ENCODE results near the gene MANBA. TPM values are rescaled to one million over a fixed set of nuclear protein-coding genes. Genes with fewer than 3 reads are reported as not detected.
A peak's percentile ranks its signal among the peaks of the same experiment; 100 is the strongest.

The MANBA gene
- total RNA-seq, 1 donor from 2014 or later, result 48.9 TPM

DNA sequence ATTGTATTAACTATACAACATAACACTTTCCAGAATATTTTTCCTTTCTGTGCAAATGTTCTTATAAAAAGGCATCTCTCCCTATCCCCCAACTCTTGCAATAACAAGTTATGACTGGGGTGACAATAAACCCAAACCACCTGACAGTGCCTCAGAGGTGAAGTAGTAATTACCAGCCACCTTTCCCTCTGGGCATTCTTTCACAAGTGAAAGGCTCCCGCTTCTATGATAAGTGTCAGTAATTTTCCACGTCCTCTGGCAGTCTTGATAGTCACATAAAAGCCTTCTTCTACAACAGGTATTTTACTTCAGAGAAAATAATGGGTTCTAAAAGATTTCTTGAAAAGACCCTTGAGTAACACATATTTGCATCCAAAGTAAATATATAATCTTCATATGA is 82.7 kb downstream of the MANBA start:
- peaks cover 8% of the 10 kb centered on the region for H3K36me3 Mint-ChIP-seq (ENCODE audit: insufficient read depth)
- DNase-seq (ENCODE audit: low spot score, unreplicated experiment), result no peak
- H3K9me3 Mint-ChIP-seq (ENCODE audit: low read depth), result no peaks in the 10 kb centered on the region
- peaks cover 24% of the 10 kb centered on the region for H3K4me1 Mint-ChIP-seq (ENCODE audit: low read depth)
- TF ChIP-seq, protein P1, sequence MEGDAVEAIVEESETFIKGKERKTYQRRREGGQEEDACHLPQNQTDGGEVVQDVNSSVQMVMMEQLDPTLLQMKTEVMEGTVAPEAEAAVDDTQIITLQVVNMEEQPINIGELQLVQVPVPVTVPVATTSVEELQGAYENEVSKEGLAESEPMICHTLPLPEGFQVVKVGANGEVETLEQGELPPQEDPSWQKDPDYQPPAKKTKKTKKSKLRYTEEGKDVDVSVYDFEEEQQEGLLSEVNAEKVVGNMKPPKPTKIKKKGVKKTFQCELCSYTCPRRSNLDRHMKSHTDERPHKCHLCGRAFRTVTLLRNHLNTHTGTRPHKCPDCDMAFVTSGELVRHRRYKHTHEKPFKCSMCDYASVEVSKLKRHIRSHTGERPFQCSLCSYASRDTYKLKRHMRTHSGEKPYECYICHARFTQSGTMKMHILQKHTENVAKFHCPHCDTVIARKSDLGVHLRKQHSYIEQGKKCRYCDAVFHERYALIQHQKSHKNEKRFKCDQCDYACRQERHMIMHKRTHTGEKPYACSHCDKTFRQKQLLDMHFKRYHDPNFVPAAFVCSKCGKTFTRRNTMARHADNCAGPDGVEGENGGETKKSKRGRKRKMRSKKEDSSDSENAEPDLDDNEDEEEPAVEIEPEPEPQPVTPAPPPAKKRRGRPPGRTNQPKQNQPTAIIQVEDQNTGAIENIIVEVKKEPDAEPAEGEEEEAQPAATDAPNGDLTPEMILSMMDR (IDR thresholded peaks at IDR 0.05; ENCODE audit: unreplicated experiment), result no peak
- no peaks in the 10 kb centered on the region for H3K27me3 Mint-ChIP-seq
- H3K27ac Mint-ChIP-seq, result no peak overlapping the region
- no peak overlapping the region for H3K4me3 Mint-ChIP-seq (ENCODE audit: low read depth)

DNA sequence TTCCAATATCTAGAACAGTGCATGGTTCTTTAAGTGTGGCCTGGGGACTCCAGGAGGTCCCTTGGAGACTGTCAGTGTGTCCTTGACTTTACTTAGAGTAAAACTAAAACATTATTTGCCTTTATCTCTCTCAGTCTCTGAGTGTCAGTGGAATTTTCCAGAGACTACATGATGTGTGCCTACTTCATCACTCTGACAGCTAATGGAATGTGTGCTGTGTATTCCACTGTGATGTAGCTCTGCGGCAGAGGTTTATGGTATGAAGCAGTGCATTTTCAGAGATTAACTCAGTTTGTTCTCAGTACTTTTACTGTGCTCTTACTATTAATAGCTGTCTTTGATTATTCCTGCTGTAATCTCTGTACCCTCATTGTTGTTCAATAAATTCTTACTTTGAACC is 85.6 kb downstream of the MANBA start:
- Mint-ChIP-seq H3K4me3 (ENCODE audit: low read depth) (no peak overlapping the region), H3K36me3 (ENCODE audit: insufficient read depth) (peaks cover 14% of the 10 kb centered on the region), H3K4me1 (ENCODE audit: low read depth) (peaks cover 18% of the 10 kb centered on the region), H3K27me3 (no peaks in the 10 kb centered on the region), H3K27ac (peak overlapping the region; percentile 33), H3K9me3 (ENCODE audit: low read depth) (no peaks in the 10 kb centered on the region)
- TF ChIP-seq, protein P1 (IDR thresholded peaks at IDR 0.05; ENCODE audit: unreplicated experiment), result no peak
- no peak for DNase-seq (ENCODE audit: low spot score, unreplicated experiment)

DNA sequence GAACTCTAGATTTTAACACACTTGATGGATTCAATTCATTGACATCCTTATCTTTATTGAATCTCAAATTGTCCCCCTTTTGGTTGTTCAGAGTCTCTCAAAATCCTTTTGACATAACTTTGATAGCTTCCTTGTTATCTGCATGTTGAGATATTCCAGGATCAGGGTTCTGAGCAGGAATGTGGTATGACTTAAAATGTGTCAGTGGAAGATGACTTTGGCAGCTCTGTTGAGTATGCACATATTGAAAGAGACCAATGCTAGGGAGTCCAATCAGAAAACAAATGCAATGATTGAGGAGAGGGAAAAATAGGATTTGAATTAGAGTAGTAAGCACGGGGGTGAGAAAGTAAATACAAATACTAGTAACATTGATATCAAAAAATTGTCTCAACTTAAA is 93.8 kb downstream of the MANBA start:
- TF ChIP-seq, protein P1 (IDR thresholded peaks at IDR 0.05; ENCODE audit: unreplicated experiment), result no peak
- H3K9me3 Mint-ChIP-seq (ENCODE audit: low read depth), result no peaks in the 10 kb centered on the region

DNA sequence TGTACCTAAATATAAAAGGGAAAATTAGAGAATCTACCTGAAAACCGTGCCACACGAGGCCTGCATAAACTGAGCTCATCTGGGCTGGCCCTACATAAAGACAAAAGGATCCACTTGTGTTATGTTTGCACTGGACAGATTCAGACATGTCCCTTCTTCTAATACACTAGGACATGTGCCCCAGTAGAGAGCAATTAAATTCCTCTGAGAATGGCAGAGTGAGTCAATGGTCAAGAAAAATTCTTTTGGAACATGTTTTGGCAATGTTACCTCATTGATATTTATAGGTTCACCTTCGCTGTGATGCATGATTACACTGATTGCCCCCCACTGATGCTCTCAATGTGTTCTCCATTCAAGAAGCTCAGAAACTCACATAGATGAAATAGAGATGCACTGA is 95.2 kb downstream of the MANBA start:
- Mint-ChIP-seq H3K27me3 (no peaks in the 10 kb centered on the region), H3K27ac (no peak overlapping the region), H3K36me3 (ENCODE audit: insufficient read depth) (peaks cover 16% of the 10 kb centered on the region), H3K9me3 (ENCODE audit: low read depth) (no peaks in the 10 kb centered on the region), H3K4me1 (ENCODE audit: low read depth) (no peaks in the 10 kb centered on the region), H3K4me3 (ENCODE audit: low read depth) (no peak overlapping the region)
- TF ChIP-seq, protein P1 (IDR thresholded peaks at IDR 0.05; ENCODE audit: unreplicated experiment), result no peak
- DNase-seq (ENCODE audit: low spot score, unreplicated experiment), result no peak

More for the DNA sequence above, 93.8 kb downstream of the MANBA start:
- no peak overlapping the region for H3K27ac Mint-ChIP-seq
- no peaks in the 10 kb centered on the region for H3K27me3 Mint-ChIP-seq
- no peak overlapping the region for H3K4me3 Mint-ChIP-seq (ENCODE audit: low read depth)
- H3K36me3 Mint-ChIP-seq (ENCODE audit: insufficient read depth), result peaks cover 19% of the 10 kb centered on the region
- H3K4me1 Mint-ChIP-seq (ENCODE audit: low read depth), result no peaks in the 10 kb centered on the region
- no peak for DNase-seq (ENCODE audit: low spot score, unreplicated experiment)

DNA sequence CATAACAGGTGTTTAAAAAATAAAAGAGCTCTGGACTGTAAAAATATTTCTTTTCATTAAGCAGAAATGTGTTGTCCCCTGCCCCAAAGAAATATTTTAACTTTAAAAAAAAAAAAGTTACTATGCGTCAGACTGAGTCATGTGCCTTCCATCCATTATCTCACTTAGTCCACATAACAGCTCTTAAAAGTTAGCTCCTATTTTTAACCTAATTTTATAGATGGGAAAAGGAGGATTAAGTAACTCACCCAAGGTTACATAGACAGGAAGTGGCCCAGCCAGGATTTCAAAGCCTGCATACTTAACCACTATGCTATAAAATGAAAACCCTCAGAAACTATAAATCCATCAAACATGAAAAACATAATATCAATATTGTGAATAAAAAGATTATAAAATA is 97.7 kb downstream of the MANBA start:
- Mint-ChIP-seq H3K9me3 (ENCODE audit: low read depth) (no peaks in the 10 kb centered on the region), H3K36me3 (ENCODE audit: insufficient read depth) (peaks cover 12% of the 10 kb centered on the region), H3K4me1 (ENCODE audit: low read depth) (no peaks in the 10 kb centered on the region), H3K27me3 (no peaks in the 10 kb centered on the region), H3K27ac (no peak overlapping the region), H3K4me3 (ENCODE audit: low read depth) (no peak overlapping the region)
- DNase-seq (ENCODE audit: low spot score, unreplicated experiment), result no peak
- TF ChIP-seq, protein P1 (IDR thresholded peaks at IDR 0.05; ENCODE audit: unreplicated experiment), result no peak
